Measurements from ENCODE around the gene ZNF100. TPM values are rescaled to one million over a fixed set of nuclear protein-coding genes. Genes with fewer than 3 reads are reported as not detected.

Gene ZNF100
- total and polyA plus RNA-seq, 9 of the 15 experiments (the other 6 are each of a cell fraction or from before 2014, with no cell fraction given), result 4.5 to 27.2 (median 19.6) TPM

GRCh38 chr19:21677696-21678418 is 89.5 kb downstream of the ZNF100 start (continued):
- TF ChIP-seq HOMEZ (CRISPR knock-in tag; IDR thresholded peaks at IDR 0.05) (no peak), ZNF592 (IDR thresholded peaks at IDR 0.05) (no peak), CHD7 (IDR thresholded peaks at IDR 0.05; ENCODE audit: low read depth, low read length) (no peak), MCM5 (IDR thresholded peaks at IDR 0.05; ENCODE audit: low read depth) (no peak), ZNF143 (CRISPR knock-in tag; IDR thresholded peaks at IDR 0.05) (no peak), SMAD3 (CRISPR knock-in tag; conservative IDR thresholded peaks at IDR 0.05) (no peak)

Data from K562 (cell line).